A549 treated with AZD2906 at 1 μM for 4 hours (cell line): ENCODE results near the gene PRB3. TPM values are rescaled to one million over a fixed set of nuclear protein-coding genes. Genes with fewer than 3 reads are reported as not detected.

Experiments
- total RNA-seq: library from RNA; stranded (reverse); fragments of 200-300 nt; extraction: Qiagen RNA extraction; gene quantifications from 5 replicates; pipeline ENCODE4 v1.2.3, GENCODE V29; 2022

PRB3 gene
- not detected in 5 replicates for total RNA-seq

DNA sequence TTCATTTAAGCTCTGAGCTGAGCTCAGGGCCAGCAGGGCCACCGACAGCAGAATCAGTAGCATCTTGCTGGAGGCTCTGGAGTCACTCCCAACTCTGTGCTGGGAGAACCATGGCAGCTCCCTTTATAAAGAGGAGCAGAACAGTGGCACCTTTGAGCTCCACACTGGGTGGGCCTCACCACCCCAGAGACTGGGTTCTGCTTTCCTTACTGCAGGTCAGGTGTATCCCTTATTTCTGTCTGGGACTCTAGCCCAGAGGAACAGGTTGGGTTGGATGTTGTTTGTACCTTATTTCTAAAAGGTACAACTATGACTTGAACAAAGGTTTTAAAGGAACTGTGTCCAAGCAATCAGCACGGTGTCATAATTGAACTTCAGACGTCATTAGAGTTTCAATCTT, at the start of gene PRB3:
TSS of gene PRB3 (minus strand) at position 101 of the 400 bp plus-strand sequence. CDS start at position 63, 38 bp downstream.

GRCh38 chr12:11310336-11310735, 40.8 kb upstream of the PRB3 start, which contains the start of gene PRB4:
Gene PRB4 (minus strand): TSS chr12:11310436. CDS start chr12:11310398, 38 bp downstream.

Other genes starting within 250 kb of the PRB3 start
- 0.15 TPM in 1 of 5 replicates, not detected in the others for gene TAS2R19, start 247.1 kb downstream of the PRB3 start, total RNA-seq
- gene TAS2R31, start 238.3 kb downstream of the PRB3 start, total RNA-seq, result 0.16 to 0.28 TPM (median 0.17 TPM) in 5 replicates
- not detected in 5 replicates for gene TAS2R46, start 207.4 kb downstream of the PRB3 start, total RNA-seq
- gene TAS2R43, start 177.4 kb downstream of the PRB3 start, total RNA-seq, result not detected in 5 replicates
- gene TAS2R30, start 135.1 kb downstream of the PRB3 start, total RNA-seq, result 0.03 TPM in 1 of 5 replicates, not detected in the others
- 8.0 to 8.5 TPM (median 8.2 TPM) in 5 replicates for gene SMIM10L1, start 98.5 kb downstream of the PRB3 start, total RNA-seq
- not detected in 5 replicates for gene TAS2R42, start 82.8 kb downstream of the PRB3 start, total RNA-seq
- not detected in 5 replicates for gene PRB4, start 40.7 kb upstream of the PRB3 start, total RNA-seq
- not detected in 5 replicates for gene PRB2, start 125.9 kb upstream of the PRB3 start, total RNA-seq